SK-N-SH (cell line): ENCODE results near the gene MANEAL. TPM values are rescaled to one million over a fixed set of nuclear protein-coding genes. Genes with fewer than 3 reads are reported as not detected.

Experiments
- CTCF ChIA-PET: fragments of 300-600, 350-600 bp; formaldehyde crosslinking; extraction: SDS; loops from one replicate; lab custom pipeline; 2021; lab: Yijun Ruan, JAX
- POLR2A ChIA-PET: fragments of 350-600 bp; sonication (Branson Sonifier 250); formaldehyde crosslinking; extraction: SDS; loops from one replicate; lab custom pipeline; 2020; ENCODE audit warnings: antibody characterized with exemption, inconsistent platforms; lab: Yijun Ruan, JAX
- DNase-seq: peaks from one replicate; pipeline ENCODE4 v3.0.0; 2012
- H2AFZ ChIP-seq: fragments of 200-600 bp; sonication (generic); 2 replicates; pipeline ENCODE4 v1.8.1; 2016; ENCODE audit warnings: antibody characterized with exemption, mild to moderate bottlenecking, low read depth
- H3F3A ChIP-seq: fragments of 200-600 bp; sonication (generic); replicated peaks from 2 replicates; pipeline ENCODE3; 2016; ENCODE audit warnings: antibody characterized with exemption, mild to moderate bottlenecking; ENCODE audit not compliant: insufficient read depth
- H3K27ac ChIP-seq, 2 experiments: fragments of 200-500 bp in 1 of 2; fragments of 200-600 bp in 1 of 2; sonication (Bioruptor generic) in 1 of 2; sonication (generic), shearing (Covaris generic) in 1 of 2; 2 replicates each; pipeline versions ENCODE4 v1.5.1 to v1.6.1; 2014 to 2016; ENCODE audit warnings: low read depth in 2 of 2, inconsistent platforms in 1 of 2, low read length in 1 of 2, mild to moderate bottlenecking in 1 of 2, mixed read lengths in 1 of 2
- H3K27me3 ChIP-seq: fragments of 200-600 bp; sonication (generic), shearing (Covaris generic); 2 replicates; pipeline ENCODE4 v1.6.1; 2016; ENCODE audit warnings: mixed run types; ENCODE audit not compliant: insufficient read depth
- H3K36me3 ChIP-seq, 2 experiments: fragments of 200-500 bp in 1 of 2; fragments of 200-600 bp in 1 of 2; sonication (Bioruptor generic) in 1 of 2; sonication (generic) in 1 of 2; replicated peaks in 1 of 2; 2 replicates each; pipeline versions ENCODE3 to v1.5.1; 2014 to 2016; ENCODE audit warnings: low read length in 1 of 2, mild to moderate bottlenecking in 1 of 2; ENCODE audit not compliant: insufficient read depth in 2 of 2, control insufficient read depth in 1 of 2
- H3K4me1 ChIP-seq, 2 experiments: fragments of 200-500 bp in 1 of 2; fragments of 200-600 bp in 1 of 2; sonication (Bioruptor generic) in 1 of 2; sonication (generic), shearing (Covaris generic) in 1 of 2; 2 replicates each; pipeline versions ENCODE4 v1.5.1 to v1.6.1; 2014 to 2016; ENCODE audit warnings: low read depth in 1 of 2, low read length in 1 of 2, mixed run types in 1 of 2; ENCODE audit not compliant: insufficient read depth in 2 of 2, control insufficient read depth in 1 of 2
- H3K4me2 ChIP-seq: fragments of 200-600 bp; sonication (generic), shearing (Covaris generic); 2 replicates; pipeline ENCODE4 v1.6.1; 2017; ENCODE audit warnings: mixed run types
- H3K4me3 ChIP-seq, 2 experiments: fragments of 200-500 bp in 1 of 2; fragments of 200-600 bp in 1 of 2; sonication (Bioruptor generic) in 1 of 2; sonication (generic), shearing (Covaris generic) in 1 of 2; 2 replicates each; pipeline versions ENCODE4 v1.5.1 to v1.8.1; 2014 to 2016; ENCODE audit warnings: low read depth in 2 of 2, inconsistent platforms in 1 of 2, low read length in 1 of 2, mild to moderate bottlenecking in 1 of 2, mixed read lengths in 1 of 2, moderate library complexity in 1 of 2
- H3K79me2 ChIP-seq: fragments of 200-600 bp; sonication (generic); 2 replicates; pipeline ENCODE4 v1.8.1; 2017; ENCODE audit warnings: mild to moderate bottlenecking; ENCODE audit not compliant: insufficient read depth
- H3K9ac ChIP-seq: fragments of 200-600 bp; sonication (generic); 2 replicates; pipeline ENCODE4 v1.6.1; 2017; ENCODE audit warnings: mixed run types
- H3K9me2 ChIP-seq: fragments of 200-600 bp; sonication (generic); 2 replicates; pipeline ENCODE4 v1.6.1; 2017; ENCODE audit warnings: mixed run types
- H3K9me3 ChIP-seq: fragments of 200-600 bp; sonication (generic); 2 replicates; pipeline ENCODE4 v1.6.1; 2017; ENCODE audit warnings: mixed run types, mild to moderate bottlenecking, moderate library complexity
- H4K20me1 ChIP-seq: fragments of 200-600 bp; sonication (generic); 2 replicates; pipeline ENCODE4 v1.6.1; 2017; ENCODE audit warnings: mild to moderate bottlenecking, mixed run types; ENCODE audit not compliant: insufficient read depth
- CHD2 ChIP-seq: fragments of 150-350 bp; IDR thresholded peaks from 2 replicates; pipeline ENCODE4 v1.6.1; 2018; ENCODE audit warnings: low read length; ENCODE audit not compliant: partially characterized antibody
- FOXJ3 ChIP-seq: sonication (generic); formaldehyde crosslinking; IDR thresholded peaks from 2 replicates; pipeline ENCODE4 v1.5.1; 2020; ENCODE audit warnings: mild to moderate bottlenecking, missing genetic modification reagents
- IRF3 ChIP-seq: fragments of 150-350 bp; IDR thresholded peaks from 2 replicates; pipeline ENCODE4 v1.6.1; 2016; ENCODE audit warnings: mild to moderate bottlenecking, low read depth, low read length
- POLR2AphosphoS5 ChIP-seq: IDR thresholded peaks from 2 replicates; pipeline ENCODE4 v1.6.1; 2012; ENCODE audit warnings: low read depth, low read length
- RAD21 ChIP-seq: IDR thresholded peaks from 2 replicates; pipeline ENCODE4 v1.6.1; 2012; ENCODE audit warnings: mild to moderate bottlenecking, low read length
- RCOR1 ChIP-seq: fragments of 150-350 bp; IDR thresholded peaks from 2 replicates; pipeline ENCODE4 v1.6.1; 2017; ENCODE audit warnings: antibody characterized with exemption, low read length
- SIN3A ChIP-seq: IDR thresholded peaks from 2 replicates; pipeline ENCODE4 v1.6.1; 2012; ENCODE audit warnings: low read depth, mild to moderate bottlenecking, low read length, moderate library complexity, borderline replicate concordance
- TAF1 ChIP-seq: IDR thresholded peaks from 2 replicates; pipeline ENCODE4 v1.6.1; 2012; ENCODE audit warnings: low read depth, mild to moderate bottlenecking, low read length, moderate library complexity, borderline replicate concordance
- WGBS: methylation state at CpG from one replicate; pipeline ENCODE4 v1.1.6; 2017; ENCODE audit warnings: low lambda C conversion rate; 5-methylcytosine and 5-hydroxymethylcytosine counted together
- polyA plus RNA-seq, 3 experiments: library from polyadenylated mRNA; depleted of rRNA; stranded (reverse); fragments of >200 nt; gene quantifications; 2 replicates each; pipeline ENCODE4 v1.2.3, GENCODE V29; 2012
- TF ChIP-seq, protein P1 (sequence below): IDR thresholded peaks from 2 replicates; pipeline ENCODE4 v1.4.0; 2012; ENCODE audit warnings: low read depth, borderline replicate concordance
- TF ChIP-seq, protein P2 (sequence below): fragments of 200-600 bp; sonication (generic); IDR thresholded peaks from 2 replicates; pipeline ENCODE4 v1.6.1; 2017; ENCODE audit warnings: antibody characterized with exemption, mild to moderate bottlenecking, moderate library complexity
- TF ChIP-seq, protein P3 (sequence below): IDR thresholded peaks from 2 replicates; pipeline ENCODE4 v1.6.1; 2012; ENCODE audit warnings: mild to moderate bottlenecking, low read depth, low read length, moderate library complexity

MANEAL gene
- polyA plus RNA-seq, 1 of the 3 experiments (the other 2 are of a cell fraction), result 2.7 TPM

DNA sequence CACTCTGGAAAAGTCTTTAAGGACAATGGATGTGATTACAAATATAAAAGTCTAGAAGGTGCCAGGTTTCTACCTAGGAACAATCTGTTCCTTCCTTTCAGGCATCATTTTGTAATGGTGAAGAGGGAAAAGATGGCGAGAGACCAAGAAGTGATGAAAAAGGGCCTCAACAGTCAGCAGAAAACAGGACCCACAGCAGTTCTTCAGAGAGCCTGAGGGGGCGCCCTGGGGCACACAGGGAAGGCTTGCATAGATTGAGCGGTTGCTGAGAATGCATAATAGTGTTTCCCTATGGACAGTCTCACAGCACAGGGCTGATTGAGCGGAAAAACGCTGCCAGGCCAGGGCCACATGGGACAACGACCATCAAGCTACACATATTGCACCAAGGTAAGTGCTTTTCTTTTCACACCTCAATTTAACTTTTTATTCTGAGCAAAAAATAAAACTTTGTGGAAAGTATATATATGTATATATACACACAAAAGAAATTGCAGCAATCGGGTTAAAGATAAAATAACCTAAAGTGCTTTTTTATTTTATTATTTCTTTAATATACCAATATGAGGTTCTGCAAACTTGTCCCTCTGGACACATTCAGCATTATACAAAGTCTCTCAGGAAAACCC is 17.5 kb downstream of the MANEAL start:
- ChIA-PET CTCF (interaction anchor here (0.7 to 3.3 kb wide), 6 partner anchors 17 to 48 kb away, joined by 3 to 13 read pairs (median 5); partner anchors contain the start of genes MANEAL and MTF1), POLR2A (no interaction called here)
- WGBS, result 38% methylated on average over 7 of the region's 7 CpGs
- H2AFZ ChIP-seq, result no peak overlapping the region
- H3K36me3 ChIP-seq, result peaks cover 45 to 51% of the 10 kb centered on the region in 2 experiments
- H3K27me3 ChIP-seq, result no peaks in the 10 kb centered on the region
- H3K4me3 ChIP-seq, result peak overlapping the region in 1 of 2 experiments; percentile 11; a peak in 1 of 4 replicates
- no peak overlapping the region; a peak in 3 of 4 replicates for H3K27ac ChIP-seq
- DNase-seq, result peak; percentile 73
- H4K20me1 ChIP-seq, result peaks cover 12% of the 10 kb centered on the region
- peaks cover 15 to 25% of the 10 kb centered on the region in 2 experiments for H3K4me1 ChIP-seq
- H3K9me3 ChIP-seq, result no peaks in the 10 kb centered on the region
- TF ChIP-seq IRF3 (no peak), TAF1 (no peak), FOXJ3 (no peak), CHD2 (peak; percentile 20), RCOR1 (0 out of 2 replicates have a peak, but pooled peaks have one; percentile 19), RAD21 (peak; percentile 50), SIN3A (peak; percentile 12; the same call in 1 of the 2 replicates)
- TF ChIP-seq, protein P1, sequence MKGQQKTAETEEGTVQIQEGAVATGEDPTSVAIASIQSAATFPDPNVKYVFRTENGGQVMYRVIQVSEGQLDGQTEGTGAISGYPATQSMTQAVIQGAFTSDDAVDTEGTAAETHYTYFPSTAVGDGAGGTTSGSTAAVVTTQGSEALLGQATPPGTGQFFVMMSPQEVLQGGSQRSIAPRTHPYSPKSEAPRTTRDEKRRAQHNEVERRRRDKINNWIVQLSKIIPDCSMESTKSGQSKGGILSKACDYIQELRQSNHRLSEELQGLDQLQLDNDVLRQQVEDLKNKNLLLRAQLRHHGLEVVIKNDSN, result no peak
- TF ChIP-seq, protein P2, sequence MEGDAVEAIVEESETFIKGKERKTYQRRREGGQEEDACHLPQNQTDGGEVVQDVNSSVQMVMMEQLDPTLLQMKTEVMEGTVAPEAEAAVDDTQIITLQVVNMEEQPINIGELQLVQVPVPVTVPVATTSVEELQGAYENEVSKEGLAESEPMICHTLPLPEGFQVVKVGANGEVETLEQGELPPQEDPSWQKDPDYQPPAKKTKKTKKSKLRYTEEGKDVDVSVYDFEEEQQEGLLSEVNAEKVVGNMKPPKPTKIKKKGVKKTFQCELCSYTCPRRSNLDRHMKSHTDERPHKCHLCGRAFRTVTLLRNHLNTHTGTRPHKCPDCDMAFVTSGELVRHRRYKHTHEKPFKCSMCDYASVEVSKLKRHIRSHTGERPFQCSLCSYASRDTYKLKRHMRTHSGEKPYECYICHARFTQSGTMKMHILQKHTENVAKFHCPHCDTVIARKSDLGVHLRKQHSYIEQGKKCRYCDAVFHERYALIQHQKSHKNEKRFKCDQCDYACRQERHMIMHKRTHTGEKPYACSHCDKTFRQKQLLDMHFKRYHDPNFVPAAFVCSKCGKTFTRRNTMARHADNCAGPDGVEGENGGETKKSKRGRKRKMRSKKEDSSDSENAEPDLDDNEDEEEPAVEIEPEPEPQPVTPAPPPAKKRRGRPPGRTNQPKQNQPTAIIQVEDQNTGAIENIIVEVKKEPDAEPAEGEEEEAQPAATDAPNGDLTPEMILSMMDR, result peak; percentile 88
- no peak overlapping the region for H3K9ac ChIP-seq
- no peaks in the 10 kb centered on the region for H3K9me2 ChIP-seq
- peaks cover 41% of the 10 kb centered on the region for H3K79me2 ChIP-seq
- no peak overlapping the region for H3K4me2 ChIP-seq
- peaks cover 24% of the 10 kb centered on the region for H3F3A ChIP-seq

DNA sequence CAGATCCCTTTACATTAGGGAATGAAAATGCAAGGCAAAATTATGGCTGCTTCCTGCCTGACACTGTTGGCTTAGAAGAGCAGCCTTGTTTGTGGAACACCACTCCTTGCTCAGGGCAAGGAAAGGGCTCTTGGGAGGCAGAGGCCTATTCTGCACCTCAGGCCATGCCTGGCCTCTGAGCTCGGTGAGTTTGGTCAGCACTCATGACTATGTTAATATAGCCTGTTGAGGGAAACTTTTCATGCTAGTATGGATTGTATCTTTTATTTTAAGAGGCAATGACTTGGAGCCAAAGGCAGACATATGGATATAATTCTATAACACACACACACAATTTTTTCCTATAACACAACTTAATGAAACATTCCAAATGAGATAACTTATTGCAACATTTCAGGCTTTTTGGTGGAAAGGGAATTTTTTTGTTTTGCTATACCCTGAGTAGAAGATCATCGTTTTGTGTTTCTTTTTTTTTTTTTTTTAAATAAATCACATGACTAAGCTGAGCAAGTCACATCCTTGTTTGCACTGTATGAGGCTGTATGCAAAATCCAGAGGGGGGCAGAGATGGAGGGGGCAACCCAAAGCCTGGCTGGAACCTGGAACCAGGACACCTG is 20.0 kb downstream of the MANEAL start:
- no peaks in the 10 kb centered on the region for H3K9me3 ChIP-seq
- POLR2A ChIA-PET, result no interaction called here
- H3K4me3 ChIP-seq, result no peak overlapping the region
- H2AFZ ChIP-seq, result no peak overlapping the region
- H3K36me3 ChIP-seq, result peaks cover 46 to 59% of the 10 kb centered on the region in 2 experiments
- no peak for DNase-seq
- peaks cover 9 to 18% of the 10 kb centered on the region in 2 experiments for H3K4me1 ChIP-seq
- H3K4me2 ChIP-seq, result no peak overlapping the region
- H3K79me2 ChIP-seq, result peaks cover 23% of the 10 kb centered on the region
- 89% methylated on average over 1 of the region's 2 CpGs for WGBS
- no peak overlapping the region; a peak in 1 of 4 replicates for H3K27ac ChIP-seq
- CTCF ChIA-PET, result interaction anchor here (3.3 kb wide), 1 partner anchor 46 kb away, joined by 13 read pairs; the partner anchor contains the start of gene MTF1
- no peaks in the 10 kb centered on the region for H3K9me2 ChIP-seq
- H3K9ac ChIP-seq, result no peak overlapping the region
- no peaks in the 10 kb centered on the region for H4K20me1 ChIP-seq
- no peaks in the 10 kb centered on the region for H3K27me3 ChIP-seq
- H3F3A ChIP-seq, result peaks cover 23% of the 10 kb centered on the region
- TF ChIP-seq FOXJ3 (no peak), POLR2AphosphoS5 (no peak), RCOR1 (no peak)
- TF ChIP-seq, protein P3, sequence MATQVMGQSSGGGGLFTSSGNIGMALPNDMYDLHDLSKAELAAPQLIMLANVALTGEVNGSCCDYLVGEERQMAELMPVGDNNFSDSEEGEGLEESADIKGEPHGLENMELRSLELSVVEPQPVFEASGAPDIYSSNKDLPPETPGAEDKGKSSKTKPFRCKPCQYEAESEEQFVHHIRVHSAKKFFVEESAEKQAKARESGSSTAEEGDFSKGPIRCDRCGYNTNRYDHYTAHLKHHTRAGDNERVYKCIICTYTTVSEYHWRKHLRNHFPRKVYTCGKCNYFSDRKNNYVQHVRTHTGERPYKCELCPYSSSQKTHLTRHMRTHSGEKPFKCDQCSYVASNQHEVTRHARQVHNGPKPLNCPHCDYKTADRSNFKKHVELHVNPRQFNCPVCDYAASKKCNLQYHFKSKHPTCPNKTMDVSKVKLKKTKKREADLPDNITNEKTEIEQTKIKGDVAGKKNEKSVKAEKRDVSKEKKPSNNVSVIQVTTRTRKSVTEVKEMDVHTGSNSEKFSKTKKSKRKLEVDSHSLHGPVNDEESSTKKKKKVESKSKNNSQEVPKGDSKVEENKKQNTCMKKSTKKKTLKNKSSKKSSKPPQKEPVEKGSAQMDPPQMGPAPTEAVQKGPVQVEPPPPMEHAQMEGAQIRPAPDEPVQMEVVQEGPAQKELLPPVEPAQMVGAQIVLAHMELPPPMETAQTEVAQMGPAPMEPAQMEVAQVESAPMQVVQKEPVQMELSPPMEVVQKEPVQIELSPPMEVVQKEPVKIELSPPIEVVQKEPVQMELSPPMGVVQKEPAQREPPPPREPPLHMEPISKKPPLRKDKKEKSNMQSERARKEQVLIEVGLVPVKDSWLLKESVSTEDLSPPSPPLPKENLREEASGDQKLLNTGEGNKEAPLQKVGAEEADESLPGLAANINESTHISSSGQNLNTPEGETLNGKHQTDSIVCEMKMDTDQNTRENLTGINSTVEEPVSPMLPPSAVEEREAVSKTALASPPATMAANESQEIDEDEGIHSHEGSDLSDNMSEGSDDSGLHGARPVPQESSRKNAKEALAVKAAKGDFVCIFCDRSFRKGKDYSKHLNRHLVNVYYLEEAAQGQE, result no peak
- TF ChIP-seq, protein P1, result no peak
- TF ChIP-seq, protein P2, result no peak
